Glutamatergic neuron (in vitro differentiated cells): ENCODE results near the gene ZNF200. TPM values are rescaled to one million over a fixed set of nuclear protein-coding genes. Genes with fewer than 3 reads are reported as not detected.
"Not testable (repeated sequence)": the region's sequence is repeated elsewhere in the genome, so short reads cannot be mapped to it uniquely, and the experiment has no call there.

ENCODE experiments used
- DNase-seq: peaks from one replicate; pipeline ENCODE4 v3.0.0; 2022
- H3K27ac Mint-ChIP-seq: one replicate; pipeline ENCODE4 v1.8.0; 2020; ENCODE audit warnings: mild to moderate bottlenecking, mixed read lengths, inconsistent platforms; ENCODE audit not compliant: unreplicated experiment
- H3K27me3 Mint-ChIP-seq: one replicate; pipeline ENCODE4 v1.8.0; 2020; ENCODE audit warnings: mild to moderate bottlenecking, moderate library complexity, mixed read lengths, inconsistent platforms; ENCODE audit not compliant: unreplicated experiment
- H3K36me3 Mint-ChIP-seq: one replicate; pipeline ENCODE4 v1.8.0; 2020; ENCODE audit warnings: mild to moderate bottlenecking, mixed read lengths, inconsistent platforms; ENCODE audit not compliant: unreplicated experiment
- H3K4me1 Mint-ChIP-seq: one replicate; pipeline ENCODE4 v1.8.0; 2020; ENCODE audit warnings: mild to moderate bottlenecking, low read depth, mixed read lengths, inconsistent platforms; ENCODE audit not compliant: unreplicated experiment
- H3K4me3 Mint-ChIP-seq: one replicate; pipeline ENCODE4 v1.8.0; 2020; ENCODE audit warnings: mild to moderate bottlenecking, mixed read lengths, inconsistent platforms; ENCODE audit not compliant: unreplicated experiment
- H3K9me3 Mint-ChIP-seq: one replicate; pipeline ENCODE4 v1.8.0; 2020; ENCODE audit warnings: mild to moderate bottlenecking, moderate library complexity, mixed read lengths, inconsistent platforms; ENCODE audit not compliant: unreplicated experiment
- CTCF ChIP-seq: fragments of 200-600 bp; sonication (generic); IDR thresholded peaks from one replicate; pipeline ENCODE4 v1.5.0; 2021; ENCODE audit not compliant: partially characterized antibody, unreplicated experiment
- total RNA-seq: library from RNA; stranded (reverse); fragmentation: NEBNext Ultra II Directional; extraction: Animal tissue kit (Norgen Biotek cat#: 25700); gene quantifications from one replicate; pipeline ENCODE4 v1.2.1, GENCODE V29; 2021; ENCODE audit not compliant: unreplicated experiment

ZNF200 gene
- total RNA-seq, 1 donor from 2014 or later = 12.2 TPM

GRCh38 chr16:3281222-3281820 is 46.4 kb upstream of the ZNF200 start:
- Mint-ChIP-seq H3K36me3 (peaks cover 7% of the 10 kb centered on the region), H3K27me3 (peaks cover 20% of the 10 kb centered on the region), H3K27ac (peak overlapping the region; percentile 97)

GRCh38 chr16:3276679-3277078 is 41.7 kb upstream of the ZNF200 start:
- Mint-ChIP-seq H3K4me1 (no peaks in the 10 kb centered on the region), H3K9me3 (peaks cover 1% of the 10 kb centered on the region), H3K4me3 (no peak overlapping the region), H3K36me3 (no peaks in the 10 kb centered on the region), H3K27me3 (no peaks in the 10 kb centered on the region), H3K27ac (no peak overlapping the region)
- DNase-seq = no peak
- TF ChIP-seq CTCF = no peak

More at GRCh38 chr16:3281222-3281820, 46.4 kb upstream of the ZNF200 start:
- TF ChIP-seq CTCF = no peak
- H3K4me1 Mint-ChIP-seq = peaks cover 11% of the 10 kb centered on the region
- peaks cover 13% of the 10 kb centered on the region for H3K9me3 Mint-ChIP-seq
- DNase-seq = no peak
- H3K4me3 Mint-ChIP-seq = peak overlapping the region; percentile 59

- Mint-ChIP-seq H3K27ac (no peak overlapping the region), H3K36me3 (no peaks in the 10 kb centered on the region), H3K4me1 (no peaks in the 10 kb centered on the region), H3K27me3 (no peaks in the 10 kb centered on the region), H3K4me3 (no peak overlapping the region), H3K9me3 (peaks cover 1% of the 10 kb centered on the region)
- no peak for TF ChIP-seq CTCF
- DNase-seq = no peak
These were observed 40.0 kb upstream of the ZNF200 start for GRCh38 chr16:3274947-3275346.

- no peak overlapping the region for H3K27ac Mint-ChIP-seq
- no peaks in the 10 kb centered on the region for H3K36me3 Mint-ChIP-seq
- H3K4me1 Mint-ChIP-seq = no peaks in the 10 kb centered on the region
- H3K9me3 Mint-ChIP-seq = peaks cover 1% of the 10 kb centered on the region
- no peak for TF ChIP-seq CTCF
- H3K4me3 Mint-ChIP-seq = no peak overlapping the region
- H3K27me3 Mint-ChIP-seq = no peaks in the 10 kb centered on the region
- DNase-seq = no peak
These were observed 39.5 kb upstream of the ZNF200 start for GRCh38 chr16:3274490-3274889.

- not testable (repeated sequence) for H3K27ac Mint-ChIP-seq, DNase-seq, H3K27me3 Mint-ChIP-seq, H3K4me3 Mint-ChIP-seq, H3K9me3 Mint-ChIP-seq, H3K36me3 Mint-ChIP-seq, H3K4me1 Mint-ChIP-seq
These were observed 36.3 kb upstream of the ZNF200 start for GRCh38 chr16:3271281-3271680.

GRCh38 chr16:3270718-3271117 is 35.8 kb upstream of the ZNF200 start:
- H3K4me3 Mint-ChIP-seq, DNase-seq, H3K4me1 Mint-ChIP-seq, H3K27ac Mint-ChIP-seq, H3K27me3 Mint-ChIP-seq, H3K36me3 Mint-ChIP-seq, H3K9me3 Mint-ChIP-seq: not testable (repeated sequence)
